ENCODE measurements around the gene PSEN1.
A peak's percentile ranks its signal among the peaks of the same experiment; 100 is the strongest.

Gene PSEN1

GRCh38 chr14:73250317-73250713 lies 114.0 kb downstream of the PSEN1 start:
- DNase-seq: peak in 2 of 10 donors; percentile 42 to 52
- intact Hi-C loops (cut with DNase I): no loop called here

- intact Hi-C loops (cut with DNase I): no loop called here
- DNase-seq: peak in 2 of 10 donors; percentile 55 to 63
Measured at GRCh38 chr14:73250781-73251500, 114.6 kb downstream of the PSEN1 start.

- intact Hi-C loops (cut with DNase I): no loop called here
- DNase-seq: peak in 2 of 10 donors; percentile 58 to 59
Measured at GRCh38 chr14:73251516-73252215, 115.4 kb downstream of the PSEN1 start.

- intact Hi-C loops (cut with DNase I): no loop called here
- DNase-seq: peak in 2 of 10 donors; percentile 44 to 68
Measured at GRCh38 chr14:73252491-73253322, 116.4 kb downstream of the PSEN1 start.

GRCh38 chr14:73253323-73253610 lies 117.0 kb downstream of the PSEN1 start:
- intact Hi-C loops (cut with DNase I): no loop called here
- peak in 2 of 10 donors; percentile 44 to 73 for DNase-seq

- intact Hi-C loops (cut with DNase I): no loop called here
- peak in 2 of 10 donors; percentile 28 to 73 for DNase-seq
Measured at GRCh38 chr14:73253721-73254120, 117.4 kb downstream of the PSEN1 start.

GRCh38 chr14:73254247-73255004 lies 118.1 kb downstream of the PSEN1 start:
- intact Hi-C loops (cut with DNase I): no loop called here
- DNase-seq: peak in 2 of 10 donors; percentile 63 to 77

GRCh38 chr14:73255005-73255400 lies 118.7 kb downstream of the PSEN1 start:
- intact Hi-C loops (cut with DNase I): no loop called here
- peak in 1 of 10 donors; percentile 54 for DNase-seq

GRCh38 chr14:73255693-73256225 lies 119.5 kb downstream of the PSEN1 start:
- intact Hi-C loops (cut with DNase I): no loop called here
- peak in 3 of 10 donors; percentile 33 to 60 (median 54) for DNase-seq

GRCh38 chr14:73258076-73258475 lies 121.8 kb downstream of the PSEN1 start:
- intact Hi-C loops (cut with DNase I): no loop called here
- no peak for DNase-seq

- intact Hi-C loops (cut with DNase I): no loop called here
- peak in 3 of 10 donors; percentile 66 to 75 (median 75) for DNase-seq
Measured at GRCh38 chr14:73258845-73259611, 122.7 kb downstream of the PSEN1 start.

- peak in 3 of 10 donors; percentile 26 to 72 (median 36) for DNase-seq
- intact Hi-C loops (cut with DNase I): no loop called here
Measured at GRCh38 chr14:73259837-73260236, 123.5 kb downstream of the PSEN1 start.

- intact Hi-C loops (cut with DNase I): no loop called here
- peak in 2 of 10 donors; percentile 63 to 70 for DNase-seq
Measured at GRCh38 chr14:73260574-73260973, 124.3 kb downstream of the PSEN1 start.

GRCh38 chr14:73261075-73261474 lies 124.8 kb downstream of the PSEN1 start:
- DNase-seq: peak in 1 of 10 donors; percentile 81
- intact Hi-C loops (cut with DNase I): no loop called here

GRCh38 chr14:73261520-73262426 lies 125.5 kb downstream of the PSEN1 start:
- intact Hi-C loops (cut with DNase I): no loop called here
- DNase-seq: peak in 2 of 10 donors; percentile 69 to 75

GRCh38 chr14:73262427-73263183 lies 126.3 kb downstream of the PSEN1 start:
- intact Hi-C loops (cut with DNase I): no loop called here
- peak in 1 of 10 donors; percentile 74 for DNase-seq

- intact Hi-C loops (cut with DNase I): no loop called here
Measured at GRCh38 chr14:73263606-73264005, 127.3 kb downstream of the PSEN1 start.

More at GRCh38 chr14:73263606-73264005, 127.3 kb downstream of the PSEN1 start:
- peak in 1 of 10 donors; percentile 73 for DNase-seq

All from posterior cingulate gyrus (tissue), 11 donors.